DMS79 (cell line): ENCODE results near the gene ST7.

Experiments used
- DNase-seq: peaks from one replicate; lab custom pipeline; 2025; lab: John Stamatoyannopoulos, UW

The ST7 gene

GRCh38 chr7:116978006-116978405 is 24.7 kb downstream of the ST7 start:
- no peak for DNase-seq

GRCh38 chr7:116979430-116979829 is 26.1 kb downstream of the ST7 start:
- no peak for DNase-seq

- no peak for DNase-seq
These were observed 27.1 kb downstream of the ST7 start for GRCh38 chr7:116980354-116980753.

- no peak for DNase-seq
These were observed 28.6 kb downstream of the ST7 start for GRCh38 chr7:116981939-116982338.

- DNase-seq: no peak
These were observed 31.2 kb downstream of the ST7 start for GRCh38 chr7:116984511-116984910.

- DNase-seq: no peak
These were observed 31.6 kb downstream of the ST7 start for GRCh38 chr7:116984917-116985316.

GRCh38 chr7:116985575-116985974 is 32.3 kb downstream of the ST7 start:
- DNase-seq: no peak

- DNase-seq: no peak
These were observed 33.6 kb downstream of the ST7 start for GRCh38 chr7:116986611-116987565.

- no peak for DNase-seq
These were observed 35.2 kb downstream of the ST7 start for GRCh38 chr7:116988363-116988989.

- no peak for DNase-seq
These were observed 36.8 kb downstream of the ST7 start for GRCh38 chr7:116990056-116990455.

- DNase-seq: no peak
These were observed 37.9 kb downstream of the ST7 start for GRCh38 chr7:116991233-116991632.

- DNase-seq: no peak
These were observed 41.3 kb downstream of the ST7 start for GRCh38 chr7:116994611-116995010.

- DNase-seq: no peak
These were observed 44.7 kb downstream of the ST7 start for GRCh38 chr7:116997972-116998371.

- no peak for DNase-seq
These were observed 45.4 kb downstream of the ST7 start for GRCh38 chr7:116998567-116999175.

GRCh38 chr7:116999311-116999710 is 46.0 kb downstream of the ST7 start:
- DNase-seq: no peak

- DNase-seq: no peak
These were observed 48.0 kb downstream of the ST7 start for GRCh38 chr7:117001283-117001682.

GRCh38 chr7:117004899-117005298 is 51.6 kb downstream of the ST7 start:
- no peak for DNase-seq

GRCh38 chr7:117005449-117005848 is 52.1 kb downstream of the ST7 start:
- no peak for DNase-seq

GRCh38 chr7:117006907-117007684 is 53.8 kb downstream of the ST7 start:
- no peak for DNase-seq

- DNase-seq: no peak
These were observed 55.0 kb downstream of the ST7 start for GRCh38 chr7:117008118-117008885.

GRCh38 chr7:117008886-117009531 is 55.7 kb downstream of the ST7 start:
- no peak for DNase-seq
